SU-DHL-6 (cell line): ENCODE data around the gene EXOC7.

Experiments used
- CTCF ChIP-seq: fragments of 200-600 bp; sonication (generic); IDR thresholded peaks from one replicate; pipeline ENCODE4 v1.5.1; 2017; ENCODE audit warnings: antibody characterized with exemption, mild to moderate bottlenecking, low read length, moderate library complexity; ENCODE audit not compliant: insufficient read depth, poor library complexity, severe bottlenecking
- EZH2phosphoT487 ChIP-seq: fragments of 200-600 bp; sonication (generic), shearing (Covaris generic); conservative IDR thresholded peaks from 2 replicates; pipeline ENCODE4 v1.6.1; 2018; ENCODE audit warnings: mild to moderate bottlenecking, antibody characterized with exemption, low read length, moderate library complexity, mixed read lengths

GRCh38 chr17:76102944-76103273 lies 678 bp downstream of the EXOC7 start:
- TF ChIP-seq CTCF (no peak), EZH2phosphoT487 (no peak)
